Mucosa of rectum (tissue), 2 donors: ENCODE measurements around the gene LILRB5.

Source experiments
- H3K27ac ChIP-seq, 2 donors: one replicate each; pipeline ENCODE4 v1.7.0; 2013; ENCODE audit warnings: inconsistent platforms in 2 of 2, low read depth in 2 of 2, low read length in 2 of 2
- H3K27me3 ChIP-seq, 2 donors: one replicate each; pipeline ENCODE4 v1.7.0; 2013; ENCODE audit warnings: low read length in 2 of 2; ENCODE audit not compliant: control insufficient read depth in 2 of 2, insufficient read depth in 2 of 2
- H3K36me3 ChIP-seq, 2 donors: one replicate each; pipeline ENCODE4 v1.7.0; 2013; ENCODE audit warnings: low read length in 2 of 2; ENCODE audit not compliant: control insufficient read depth in 2 of 2, insufficient read depth in 2 of 2
- H3K4me1 ChIP-seq, 2 donors: one replicate each; pipeline ENCODE4 v1.7.0; 2013; ENCODE audit warnings: low read length in 2 of 2, mild to moderate bottlenecking in 1 of 2; ENCODE audit not compliant: control insufficient read depth in 2 of 2, insufficient read depth in 2 of 2
- H3K4me3 ChIP-seq, 2 donors: one replicate each; pipeline ENCODE4 v1.7.0; 2013; ENCODE audit warnings: low read length in 2 of 2
- H3K9ac ChIP-seq, 2 donors: one replicate each; pipeline ENCODE4 v1.7.0; 2013; ENCODE audit warnings: low read length in 2 of 2, low read depth in 1 of 2, mild to moderate bottlenecking in 1 of 2
- H3K9me3 ChIP-seq, 2 donors: one replicate each; pipeline ENCODE4 v1.7.0; 2013; ENCODE audit warnings: low read length in 2 of 2; ENCODE audit not compliant: control insufficient read depth in 2 of 2
- donor health status: healthy.
- donor health status: Normal muscosa, but diverticular disease.

Gene LILRB5

GRCh38 chr19:54206030-54206830 is 50.8 kb downstream of the LILRB5 start:
- Histone ChIP-seq H3K4me1 (peaks cover 53 to 79% of the 10 kb centered on the region in 2 donors), H3K27me3 (no peaks in the 10 kb centered on the region), H3K36me3 (peaks cover 38 to 66% of the 10 kb centered on the region in 2 donors), H3K9ac (no peak overlapping the region), H3K4me3 (no peak overlapping the region), H3K9me3 (no peaks in the 10 kb centered on the region), H3K27ac (peak overlapping the region; percentile 3 to 67)

DNA sequence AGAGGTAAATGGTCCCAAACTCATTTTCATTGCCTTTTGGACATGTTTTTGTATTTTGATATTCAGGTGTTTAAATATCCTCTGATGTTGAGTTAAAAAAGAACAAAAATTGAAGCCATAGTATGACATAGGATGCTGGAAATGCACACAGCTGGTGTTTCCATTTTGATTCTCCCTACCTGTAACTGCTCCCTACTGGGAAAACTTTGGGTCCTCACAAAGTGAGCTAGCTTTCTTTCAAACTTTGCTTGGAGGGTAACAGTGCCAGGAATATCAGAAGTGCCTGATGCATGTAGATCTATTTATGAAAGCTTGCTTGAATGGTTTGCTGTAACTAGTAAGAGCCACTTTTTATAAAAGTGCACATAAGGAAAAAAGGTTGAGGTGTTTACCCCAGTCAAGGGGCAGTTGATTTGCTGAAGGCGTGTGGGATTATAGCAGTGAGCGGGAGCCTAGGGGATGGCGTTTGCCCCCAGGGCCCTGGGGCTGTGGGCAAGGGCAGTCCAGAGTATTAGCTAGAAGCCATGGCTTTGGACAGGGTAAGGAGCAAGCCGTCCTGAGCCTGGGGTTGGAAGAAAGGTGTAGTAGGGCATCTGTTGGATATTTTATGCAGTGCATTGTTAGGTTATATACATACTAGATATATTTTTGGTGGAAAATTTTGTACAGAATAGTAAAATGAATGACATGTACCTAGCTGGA is 52.2 kb downstream of the LILRB5 start:
- no peaks in the 10 kb centered on the region for H3K9me3 ChIP-seq
- no peak overlapping the region for H3K4me3 ChIP-seq
- peaks cover 45 to 68% of the 10 kb centered on the region in 2 donors for H3K4me1 ChIP-seq
- H3K27me3 ChIP-seq = no peaks in the 10 kb centered on the region
- H3K27ac ChIP-seq = no peak overlapping the region
- peaks cover 38 to 67% of the 10 kb centered on the region in 2 donors for H3K36me3 ChIP-seq
- H3K9ac ChIP-seq = peak overlapping the region in 1 of 2 donors; percentile 34

DNA sequence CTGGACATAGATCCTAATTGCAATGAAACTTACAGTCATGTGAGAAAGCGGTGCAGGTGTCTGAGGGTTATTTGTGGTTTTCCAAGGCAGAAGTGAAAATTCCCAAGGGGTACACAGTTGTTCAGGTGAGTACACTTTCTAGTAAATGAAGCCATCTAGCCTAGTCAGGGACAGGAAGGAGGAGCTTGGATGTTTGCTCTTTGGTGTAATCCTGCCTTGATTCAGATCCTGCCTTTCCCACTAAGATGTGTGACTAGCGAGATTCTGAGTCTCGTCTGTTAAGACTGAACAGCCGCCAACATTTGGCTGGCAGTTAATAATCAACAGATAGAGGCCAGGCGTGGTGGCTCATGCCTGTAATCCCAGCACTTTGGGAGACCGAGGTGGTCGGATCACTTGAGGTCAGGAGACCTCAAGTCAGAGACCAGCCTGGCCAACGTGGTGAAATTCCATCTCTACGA is 53.9 kb downstream of the LILRB5 start:
- Histone ChIP-seq H3K36me3 (peaks cover 38 to 63% of the 10 kb centered on the region in 2 donors), H3K4me3 (peak overlapping the region in 1 of 2 donors; percentile 92), H3K4me1 (peaks cover 30 to 50% of the 10 kb centered on the region in 2 donors), H3K27me3 (no peaks in the 10 kb centered on the region), H3K9me3 (no peaks in the 10 kb centered on the region), H3K27ac (no peak overlapping the region), H3K9ac (peak overlapping the region; percentile 14 to 23)

- H3K36me3 ChIP-seq = peaks cover 31 to 53% of the 10 kb centered on the region in 2 donors
- H3K4me3 ChIP-seq = peak overlapping the region; percentile 92
- no peak overlapping the region for H3K27ac ChIP-seq
- H3K27me3 ChIP-seq = no peaks in the 10 kb centered on the region
- H3K9ac ChIP-seq = peak overlapping the region; percentile 85 to 95
- H3K9me3 ChIP-seq = no peaks in the 10 kb centered on the region
- H3K4me1 ChIP-seq = peaks cover 28 to 40% of the 10 kb centered on the region in 2 donors
Measured at GRCh38 chr19:54201980-54202379, 55.1 kb downstream of the LILRB5 start.

GRCh38 chr19:54201172-54201701 is 55.8 kb downstream of the LILRB5 start:
- H3K4me1 ChIP-seq = peaks cover 26 to 33% of the 10 kb centered on the region in 2 donors
- H3K4me3 ChIP-seq = peak overlapping the region; percentile 92
- H3K27me3 ChIP-seq = no peaks in the 10 kb centered on the region
- no peaks in the 10 kb centered on the region for H3K9me3 ChIP-seq
- H3K9ac ChIP-seq = peak overlapping the region; percentile 85 to 95
- peak overlapping the region; percentile 96 to 97 for H3K27ac ChIP-seq
- H3K36me3 ChIP-seq = peaks cover 24 to 46% of the 10 kb centered on the region in 2 donors
